GM12891 (cell line): Measurements from ENCODE around the gene BLMH.

Source experiments
- POLR2A ChIP-seq: IDR thresholded peaks from 2 replicates; pipeline ENCODE4 v1.6.1; 2011; ENCODE audit warnings: low read depth, low read length, control low read depth
- POLR2AphosphoS5 ChIP-seq: IDR thresholded peaks from 2 replicates; pipeline ENCODE4 v1.6.1; 2011; ENCODE audit warnings: low read depth, low read length, control low read depth
- TAF1 ChIP-seq: IDR thresholded peaks from 2 replicates; pipeline ENCODE4 v1.6.1; 2011; ENCODE audit warnings: low read depth, low read length, control low read depth

- TF ChIP-seq TAF1 (no peak), POLR2A (no peak), POLR2AphosphoS5 (no peak)
Observed at GRCh38 chr17:30209930-30210329, 81.8 kb downstream of the BLMH start.
